IPS-15b (cell line): Measurements from ENCODE around the gene AKNA.
A peak's percentile ranks its signal among the peaks of the same experiment; 100 is the strongest.

Experiments
- H3K27me3 ChIP-seq: one replicate; pipeline ENCODE4 v1.6.1; 2013; ENCODE audit warnings: low read length; ENCODE audit not compliant: control insufficient read depth, insufficient read depth
- H3K36me3 ChIP-seq: one replicate; pipeline ENCODE4 v1.6.1; 2013; ENCODE audit warnings: low read length; ENCODE audit not compliant: control insufficient read depth, insufficient read depth
- H3K4me1 ChIP-seq: one replicate; pipeline ENCODE4 v1.6.1; 2013; ENCODE audit warnings: mild to moderate bottlenecking, low read length; ENCODE audit not compliant: control insufficient read depth, insufficient read depth
- H3K4me3 ChIP-seq: one replicate; pipeline ENCODE4 v1.5.1; 2013; ENCODE audit warnings: low read depth, low read length
- H3K9ac ChIP-seq: one replicate; pipeline ENCODE4 v1.6.1; 2013; ENCODE audit warnings: low read depth, mild to moderate bottlenecking, low read length
- H3K9me3 ChIP-seq: one replicate; pipeline ENCODE4 v1.6.1; 2013; ENCODE audit warnings: mild to moderate bottlenecking, low read length; ENCODE audit not compliant: control insufficient read depth, insufficient read depth

The AKNA gene

DNA sequence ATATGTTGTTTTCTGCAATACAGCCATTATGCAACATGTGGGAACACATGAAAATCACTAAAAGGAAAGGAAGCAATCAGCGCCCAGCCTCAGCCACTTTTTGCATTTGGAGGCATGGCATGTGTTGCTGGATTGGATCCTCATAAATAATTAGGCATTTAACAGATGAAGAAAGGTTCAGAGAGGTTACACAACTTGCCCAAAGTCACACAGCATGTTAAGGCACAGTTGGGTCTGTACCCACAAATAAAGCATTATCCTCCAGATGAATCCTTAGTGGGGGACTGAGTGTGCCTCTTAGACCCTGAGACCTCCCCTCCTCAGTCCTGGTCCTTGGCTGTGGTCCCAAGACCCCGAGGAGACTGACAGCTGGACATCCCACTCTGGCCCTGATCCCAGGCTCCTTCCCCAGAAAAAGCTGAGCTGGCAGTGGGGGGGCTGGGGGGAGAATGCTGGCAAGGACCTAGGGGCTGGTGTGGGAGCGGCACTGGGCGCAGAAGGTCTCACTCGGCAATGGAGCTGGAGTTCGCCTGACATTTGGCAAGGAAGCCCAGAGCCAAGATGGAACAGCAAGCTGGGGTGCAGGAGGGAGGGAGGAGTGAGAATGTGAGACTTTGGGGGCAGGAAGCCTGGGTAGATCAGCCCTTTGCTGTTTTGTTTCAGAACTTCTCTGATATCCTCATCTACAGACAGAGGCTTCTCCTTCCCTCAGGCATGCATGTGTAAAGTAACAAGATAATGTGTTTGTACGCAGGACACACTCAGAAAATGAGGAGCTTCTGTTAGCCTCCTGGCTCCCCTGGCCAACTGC lies 6.9 kb upstream of the AKNA start:
- Histone ChIP-seq H3K4me1 (peaks cover 12% of the 10 kb centered on the region), H3K9me3 (no peaks in the 10 kb centered on the region), H3K36me3 (no peaks in the 10 kb centered on the region), H3K9ac (no peak overlapping the region), H3K4me3 (no peak overlapping the region), H3K27me3 (no peaks in the 10 kb centered on the region)

DNA sequence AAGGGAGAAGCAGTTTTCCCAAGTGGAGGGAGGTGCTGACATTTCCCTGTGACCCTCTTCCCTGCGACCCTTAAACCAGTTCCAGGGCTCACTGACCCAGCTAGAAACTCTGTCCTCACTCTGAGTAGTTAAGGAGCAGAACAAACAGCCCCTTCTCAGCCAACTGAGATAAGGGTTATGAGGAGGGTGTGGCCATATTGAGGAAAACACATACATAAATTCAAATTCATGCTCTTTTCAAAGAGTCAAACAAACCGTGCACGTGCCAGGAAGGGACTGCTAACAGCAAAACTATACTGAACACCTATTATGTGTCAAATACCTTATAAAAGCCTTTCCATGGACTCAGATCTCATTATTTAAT lies 4.9 kb upstream of the AKNA start:
- Histone ChIP-seq H3K27me3 (no peaks in the 10 kb centered on the region), H3K4me1 (peaks cover 16% of the 10 kb centered on the region), H3K36me3 (no peaks in the 10 kb centered on the region), H3K9me3 (no peaks in the 10 kb centered on the region), H3K4me3 (no peak overlapping the region), H3K9ac (no peak overlapping the region)

DNA sequence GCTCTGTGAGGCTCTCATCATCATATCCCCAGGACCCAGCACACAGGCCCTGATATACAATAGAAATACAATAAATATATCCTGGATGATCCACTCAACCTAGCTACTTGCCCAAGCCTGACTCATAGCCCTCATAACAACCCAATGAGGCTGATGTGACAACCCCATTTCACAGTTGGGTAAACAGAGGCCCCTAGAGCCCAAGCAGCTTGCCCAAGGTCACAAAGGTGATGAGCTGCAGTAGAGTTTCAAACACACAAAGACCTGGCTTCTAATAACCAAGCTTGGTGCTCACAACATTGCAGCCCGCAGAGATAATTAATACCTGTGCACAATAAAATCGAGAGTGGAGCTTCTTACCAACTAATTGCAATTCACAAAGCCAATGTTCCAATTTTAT lies 3.2 kb upstream of the AKNA start:
- Histone ChIP-seq H3K9me3 (no peaks in the 10 kb centered on the region), H3K36me3 (no peaks in the 10 kb centered on the region), H3K4me1 (peaks cover 15% of the 10 kb centered on the region), H3K9ac (no peak overlapping the region), H3K27me3 (no peaks in the 10 kb centered on the region), H3K4me3 (no peak overlapping the region)

DNA sequence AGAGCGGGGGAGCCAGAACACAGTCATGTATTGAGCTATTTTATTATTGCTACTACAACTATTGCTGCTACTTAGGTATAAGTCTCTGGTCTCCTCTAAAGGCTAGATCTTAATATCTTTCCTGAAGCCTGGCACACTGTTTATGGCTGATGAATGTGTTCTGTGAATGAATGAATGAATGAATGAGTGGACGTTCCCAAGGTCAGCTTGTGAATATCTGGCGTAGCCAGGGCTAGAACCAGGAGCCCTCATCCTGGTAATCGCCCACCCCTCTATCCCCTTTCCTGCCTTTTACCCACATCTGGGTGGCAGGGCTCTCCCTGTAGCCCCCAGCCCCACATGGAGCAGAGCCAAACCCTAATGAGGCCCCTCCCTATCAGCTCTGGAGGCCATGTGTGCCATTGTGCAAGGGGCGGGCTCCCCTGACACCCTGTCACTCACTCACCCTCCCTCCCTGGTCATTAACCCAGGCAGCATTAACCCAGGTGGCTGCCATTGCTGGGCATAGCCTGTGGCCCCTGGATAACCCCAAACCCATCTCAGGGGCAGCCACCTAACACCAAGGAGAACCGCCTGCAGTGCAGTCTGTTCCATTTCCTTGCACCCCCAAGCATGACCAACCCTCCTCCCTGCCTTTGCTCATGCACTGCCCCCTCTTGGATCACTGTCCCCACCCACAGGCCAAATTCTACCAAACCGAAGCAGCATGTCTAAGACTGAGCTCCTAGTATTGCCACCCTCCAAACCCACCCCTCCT lies 2.0 kb upstream of the AKNA start:
- Histone ChIP-seq H3K9me3 (no peaks in the 10 kb centered on the region), H3K4me3 (no peak overlapping the region), H3K4me1 (peaks cover 17% of the 10 kb centered on the region), H3K27me3 (no peaks in the 10 kb centered on the region), H3K9ac (no peak overlapping the region), H3K36me3 (no peaks in the 10 kb centered on the region)

DNA sequence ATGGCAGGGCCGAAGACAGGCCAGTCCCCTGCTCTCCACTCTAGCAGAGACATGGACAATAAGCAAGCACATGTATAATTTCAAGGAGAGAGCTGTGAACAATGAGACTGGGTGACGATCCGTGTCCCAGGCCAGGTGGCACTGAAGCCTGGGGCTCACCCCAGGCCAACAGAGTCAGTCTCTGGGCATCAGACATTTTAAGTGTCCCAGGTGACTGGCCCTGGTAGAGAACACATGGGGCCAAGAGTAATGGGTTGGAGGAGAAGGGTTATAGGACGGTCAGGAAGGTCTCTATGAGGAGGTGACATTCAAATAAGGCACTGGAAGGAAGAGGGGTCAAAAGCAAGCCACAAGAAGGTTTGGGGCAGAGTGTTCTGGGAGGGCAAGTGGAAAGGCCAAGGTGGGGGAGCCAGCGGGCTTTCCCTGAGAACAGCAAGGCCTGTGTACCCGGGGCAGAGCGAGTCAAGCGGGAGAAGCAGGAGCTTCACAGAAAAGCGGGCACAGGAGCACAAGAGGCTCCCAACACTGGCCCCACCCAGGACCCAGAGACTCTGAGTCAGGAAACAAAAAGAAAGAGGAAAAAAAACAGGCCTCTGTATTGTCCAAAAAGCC lies 1.1 kb upstream of the AKNA start:
- Histone ChIP-seq H3K9me3 (no peaks in the 10 kb centered on the region), H3K9ac (no peak overlapping the region), H3K36me3 (no peaks in the 10 kb centered on the region), H3K4me1 (peaks cover 17% of the 10 kb centered on the region), H3K27me3 (no peaks in the 10 kb centered on the region), H3K4me3 (no peak overlapping the region)

DNA sequence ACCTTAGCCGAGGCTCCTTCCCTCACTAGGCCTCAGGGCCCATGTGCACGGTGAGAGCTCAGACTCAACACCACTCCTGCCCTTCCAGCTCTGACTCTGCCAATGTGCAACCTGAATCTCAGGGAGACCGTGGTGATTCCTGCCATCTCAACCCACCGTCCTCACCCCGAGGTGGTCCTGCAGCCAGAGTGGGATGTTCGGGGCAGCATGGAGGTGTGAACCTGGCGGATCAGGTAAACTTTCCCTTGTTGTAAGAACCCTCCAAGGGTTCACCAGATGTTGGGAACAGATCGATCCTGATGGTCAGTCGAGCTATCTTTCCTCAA lies 538 bp upstream of the AKNA start:
- Histone ChIP-seq H3K4me1 (peaks cover 22% of the 10 kb centered on the region), H3K4me3 (no peak overlapping the region), H3K9ac (no peak overlapping the region)

DNA sequence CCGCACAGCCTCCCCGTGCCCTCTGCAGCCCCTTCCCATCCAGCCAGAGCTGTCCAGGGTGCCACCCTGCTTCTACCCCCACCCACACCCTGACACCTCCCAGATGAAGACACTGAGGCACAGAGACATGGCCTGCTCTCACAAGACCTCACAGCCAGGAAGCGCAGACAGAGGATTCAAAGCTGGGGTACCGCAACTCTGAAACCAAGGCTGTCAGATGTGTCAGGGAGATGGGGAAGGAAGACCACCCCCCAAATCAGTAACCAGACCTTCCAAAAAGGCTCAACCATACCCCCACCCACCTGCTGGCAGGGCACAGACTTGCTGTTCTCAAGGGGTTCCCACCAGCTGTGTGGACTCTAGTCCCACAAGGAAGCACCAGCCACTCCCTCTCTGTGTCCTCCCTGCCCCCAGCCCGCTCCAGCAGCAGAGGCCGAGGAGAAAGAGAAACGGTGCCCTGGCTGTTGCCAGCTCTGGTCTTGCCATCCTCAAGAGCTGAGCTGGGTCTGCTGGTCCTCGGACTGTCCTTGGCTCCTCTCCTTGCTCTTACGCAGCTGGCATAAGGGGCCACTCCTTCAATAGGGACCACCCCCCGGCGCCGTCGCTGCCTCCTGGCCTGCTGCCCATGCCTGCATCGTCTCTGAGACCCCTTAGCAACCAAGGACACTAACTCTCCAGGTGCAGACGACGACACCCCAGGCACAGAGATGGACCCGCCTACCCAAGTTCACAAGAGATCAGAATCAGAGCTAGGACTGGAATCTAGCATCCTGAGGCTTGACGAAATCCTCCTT lies 699 bp downstream of the AKNA start:
- Histone ChIP-seq H3K9me3 (no peaks in the 10 kb centered on the region), H3K27me3 (no peaks in the 10 kb centered on the region), H3K4me1 (peaks cover 29% of the 10 kb centered on the region), H3K4me3 (peak overlapping the region; percentile 4), H3K9ac (peak overlapping the region; percentile 5), H3K36me3 (no peaks in the 10 kb centered on the region)

More for the DNA sequence above, 538 bp upstream of the AKNA start:
- H3K36me3 ChIP-seq = no peaks in the 10 kb centered on the region
- no peaks in the 10 kb centered on the region for H3K27me3 ChIP-seq
- no peaks in the 10 kb centered on the region for H3K9me3 ChIP-seq

DNA sequence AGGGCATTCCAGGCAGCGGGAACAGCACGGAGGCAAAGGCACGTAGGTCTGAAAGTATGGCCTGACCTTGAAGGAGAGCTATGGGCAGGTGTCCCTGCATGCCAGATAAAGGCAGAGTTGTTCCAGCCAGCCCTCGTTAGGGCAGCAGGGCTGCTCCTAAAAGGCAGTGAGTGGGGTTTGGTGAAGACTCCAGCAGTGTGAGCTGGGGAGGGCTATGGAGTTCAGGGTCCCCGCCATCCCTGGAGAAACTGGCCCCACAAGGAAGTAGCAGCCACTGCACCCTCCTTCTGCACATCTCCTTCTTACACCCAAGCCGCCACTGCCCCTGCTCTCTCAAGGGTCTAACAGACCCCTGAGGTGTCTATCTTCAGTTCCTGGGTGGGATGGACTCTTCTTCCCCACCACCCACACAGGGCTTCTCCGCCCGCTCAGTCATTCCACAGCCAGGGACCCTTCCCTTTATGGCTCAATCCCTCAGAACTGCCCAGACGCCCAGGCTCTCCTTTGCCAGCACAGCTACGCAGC lies 1.4 kb downstream of the AKNA start:
- Histone ChIP-seq H3K9me3 (no peaks in the 10 kb centered on the region), H3K36me3 (no peaks in the 10 kb centered on the region), H3K9ac (peak overlapping the region; percentile 5), H3K4me3 (no peak overlapping the region), H3K27me3 (no peaks in the 10 kb centered on the region), H3K4me1 (peaks cover 29% of the 10 kb centered on the region)

DNA sequence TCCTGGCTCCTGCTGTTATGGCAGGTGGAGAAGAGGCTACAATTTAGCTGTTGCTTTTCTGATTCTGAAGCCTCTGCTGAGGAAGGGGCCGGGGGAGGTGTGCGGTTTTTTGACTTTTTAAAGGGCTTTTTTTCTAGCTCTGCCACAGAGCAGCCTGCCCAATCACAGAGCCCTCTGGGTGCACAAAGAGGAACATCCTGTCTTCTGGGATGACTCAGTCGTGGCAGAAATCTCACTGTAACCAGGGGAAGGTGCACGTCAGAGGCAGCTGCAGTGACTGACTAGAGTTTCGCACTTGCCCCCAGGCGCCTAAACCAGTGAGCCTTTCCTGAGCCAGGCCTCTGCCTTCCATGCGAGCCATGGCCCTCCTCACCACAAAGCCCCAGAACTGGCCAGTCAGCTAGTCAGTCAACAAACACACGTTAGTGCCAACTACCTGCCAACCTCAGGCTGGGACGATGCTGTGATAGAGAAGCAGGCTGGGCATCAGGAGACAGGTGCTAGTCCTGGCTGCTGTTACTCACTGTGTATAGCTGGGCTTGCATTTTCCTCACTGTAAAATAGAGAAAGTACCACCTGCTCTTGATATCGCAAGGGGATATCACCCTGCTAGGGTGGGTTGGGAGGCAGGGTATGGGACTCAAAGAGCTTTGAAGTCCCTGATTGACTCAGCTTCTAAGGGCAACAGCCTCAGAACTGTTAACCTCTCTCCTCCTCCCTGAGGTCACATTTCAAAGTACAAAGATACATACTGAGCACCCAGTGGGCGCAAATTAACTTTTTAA lies 2.2 kb downstream of the AKNA start:
- no peak overlapping the region for H3K9ac ChIP-seq
- no peaks in the 10 kb centered on the region for H3K27me3 ChIP-seq
- H3K4me1 ChIP-seq = peaks cover 29% of the 10 kb centered on the region
- no peak overlapping the region for H3K4me3 ChIP-seq
- no peaks in the 10 kb centered on the region for H3K36me3 ChIP-seq
- no peaks in the 10 kb centered on the region for H3K9me3 ChIP-seq

DNA sequence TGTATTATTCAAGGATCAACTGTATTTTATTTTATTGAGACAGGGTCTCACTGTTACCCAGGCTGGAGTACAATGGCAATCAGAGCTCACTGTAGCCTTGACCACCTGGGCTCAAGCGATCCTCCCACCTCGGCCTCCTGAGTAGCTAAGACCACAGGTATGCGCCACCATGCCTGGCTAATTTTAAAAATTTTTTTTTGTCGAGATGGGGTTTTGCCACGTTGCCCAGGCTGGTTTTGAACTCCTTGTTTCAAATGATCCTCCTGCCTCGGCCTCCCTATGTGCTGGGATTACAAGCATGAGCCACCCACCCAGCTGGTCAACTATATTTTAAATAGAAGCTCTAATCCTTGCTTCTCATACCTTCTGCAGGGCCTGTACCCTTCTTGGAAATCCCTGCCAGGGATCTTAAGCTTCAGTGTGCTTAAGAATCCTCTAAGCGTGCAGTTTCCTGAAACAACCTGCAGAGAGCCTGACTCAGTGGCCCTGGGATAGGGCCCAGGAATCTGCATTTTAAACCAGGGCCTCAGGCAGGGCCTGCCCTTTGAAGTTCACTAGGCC lies 2.9 kb downstream of the AKNA start:
- Histone ChIP-seq H3K9ac (no peak overlapping the region), H3K4me3 (no peak overlapping the region), H3K9me3 (no peaks in the 10 kb centered on the region), H3K36me3 (no peaks in the 10 kb centered on the region), H3K4me1 (peaks cover 29% of the 10 kb centered on the region), H3K27me3 (no peaks in the 10 kb centered on the region)
